ENCODE results near the gene RAPGEF6.

Gene RAPGEF6

GRCh38 chr5:131671409-131671808 is 36.4 kb upstream of the RAPGEF6 start:
- Histone ChIP-seq H3K4me2 (ENCODE audit: low read depth, low read length, poor library complexity, severe bottlenecking) (no peak overlapping the region), H3F3A (ENCODE audit: low read depth) (no peaks in the 10 kb centered on the region), H3K4me1 (ENCODE audit: insufficient read depth, low read length, poor library complexity, severe bottlenecking) (no peaks in the 10 kb centered on the region), H2AFZ (ENCODE audit: low read length) (no peak overlapping the region), H4K20me1 (ENCODE audit: insufficient read depth, low read length, poor library complexity, severe bottlenecking) (no peaks in the 10 kb centered on the region), H3K9me2 (replicated peaks; ENCODE audit: low read depth, low read length) (no peaks in the 10 kb centered on the region), H3K9me3 (ENCODE audit: insufficient read depth, low read depth, low read length) (no peaks in the 10 kb centered on the region), H3K4me3 (ENCODE audit: low read length, poor library complexity, severe bottlenecking) (no peak overlapping the region), H3K36me3 (ENCODE audit: insufficient read depth, low read length) (peaks cover 24% of the 10 kb centered on the region; the same call in 1 of the 2 replicates), H3K27me3 (ENCODE audit: insufficient read depth, low read length, poor library complexity, severe bottlenecking) (no peaks in the 10 kb centered on the region), H3K79me2 (ENCODE audit: insufficient read depth, low read length) (no peaks in the 10 kb centered on the region), H3K9ac (ENCODE audit: low read depth, low read length, poor library complexity, severe bottlenecking) (no peak overlapping the region)
- TF ChIP-seq CTCF (conservative IDR thresholded peaks at IDR 0.05; ENCODE audit: low read length): no peak
- TF ChIP-seq EZH2phosphoT487 (IDR thresholded peaks at IDR 0.05; ENCODE audit: borderline replicate concordance): no peak

- H3K27me3 ChIP-seq (ENCODE audit: insufficient read depth, low read length, poor library complexity, severe bottlenecking): no peaks in the 10 kb centered on the region
- no peaks in the 10 kb centered on the region for H3K9me3 ChIP-seq (ENCODE audit: insufficient read depth, low read depth, low read length)
- H3K4me3 ChIP-seq (ENCODE audit: low read length, poor library complexity, severe bottlenecking): no peak overlapping the region
- no peaks in the 10 kb centered on the region for H4K20me1 ChIP-seq (ENCODE audit: insufficient read depth, low read length, poor library complexity, severe bottlenecking)
- no peak overlapping the region for H2AFZ ChIP-seq (ENCODE audit: low read length)
- H3K4me1 ChIP-seq (ENCODE audit: insufficient read depth, low read length, poor library complexity, severe bottlenecking): no peaks in the 10 kb centered on the region
- H3K9ac ChIP-seq (ENCODE audit: low read depth, low read length, poor library complexity, severe bottlenecking): no peak overlapping the region
- H3K36me3 ChIP-seq (ENCODE audit: insufficient read depth, low read length): peaks cover 22% of the 10 kb centered on the region; the same call in 1 of the 2 replicates
- H3K4me2 ChIP-seq (ENCODE audit: low read depth, low read length, poor library complexity, severe bottlenecking): no peak overlapping the region
- no peaks in the 10 kb centered on the region for H3K79me2 ChIP-seq (ENCODE audit: insufficient read depth, low read length)
- H3F3A ChIP-seq (ENCODE audit: low read depth): no peaks in the 10 kb centered on the region
- no peak for TF ChIP-seq CTCF (conservative IDR thresholded peaks at IDR 0.05; ENCODE audit: low read length)
- H3K9me2 ChIP-seq (replicated peaks; ENCODE audit: low read depth, low read length): no peaks in the 10 kb centered on the region
Observed at GRCh38 chr5:131664929-131665328, 29.9 kb upstream of the RAPGEF6 start.

- Histone ChIP-seq H3K4me2 (ENCODE audit: low read depth, low read length, poor library complexity, severe bottlenecking) (no peak overlapping the region), H3K27me3 (ENCODE audit: insufficient read depth, low read length, poor library complexity, severe bottlenecking) (no peaks in the 10 kb centered on the region), H3K9me2 (replicated peaks; ENCODE audit: low read depth, low read length) (no peaks in the 10 kb centered on the region), H3K9ac (ENCODE audit: low read depth, low read length, poor library complexity, severe bottlenecking) (no peak overlapping the region), H2AFZ (ENCODE audit: low read length) (no peak overlapping the region), H3K36me3 (ENCODE audit: insufficient read depth, low read length) (peaks cover 19% of the 10 kb centered on the region; the same call in 1 of the 2 replicates), H3K79me2 (ENCODE audit: insufficient read depth, low read length) (no peaks in the 10 kb centered on the region), H3F3A (ENCODE audit: low read depth) (no peaks in the 10 kb centered on the region), H4K20me1 (ENCODE audit: insufficient read depth, low read length, poor library complexity, severe bottlenecking) (no peaks in the 10 kb centered on the region), H3K9me3 (ENCODE audit: insufficient read depth, low read depth, low read length) (no peaks in the 10 kb centered on the region), H3K4me3 (ENCODE audit: low read length, poor library complexity, severe bottlenecking) (no peak overlapping the region), H3K4me1 (ENCODE audit: insufficient read depth, low read length, poor library complexity, severe bottlenecking) (no peaks in the 10 kb centered on the region)
- TF ChIP-seq EZH2phosphoT487 (IDR thresholded peaks at IDR 0.05; ENCODE audit: borderline replicate concordance) (no peak), CTCF (conservative IDR thresholded peaks at IDR 0.05; ENCODE audit: low read length) (no peak)
Observed at GRCh38 chr5:131661933-131662332, 26.9 kb upstream of the RAPGEF6 start.
